ENCODE data around the gene GREB1L. TPM values are rescaled to one million over a fixed set of nuclear protein-coding genes. Genes with fewer than 3 reads are reported as not detected.

The GREB1L gene
- total RNA-seq, 1 experiment from 2014 or later, result 0.26 TPM

DNA sequence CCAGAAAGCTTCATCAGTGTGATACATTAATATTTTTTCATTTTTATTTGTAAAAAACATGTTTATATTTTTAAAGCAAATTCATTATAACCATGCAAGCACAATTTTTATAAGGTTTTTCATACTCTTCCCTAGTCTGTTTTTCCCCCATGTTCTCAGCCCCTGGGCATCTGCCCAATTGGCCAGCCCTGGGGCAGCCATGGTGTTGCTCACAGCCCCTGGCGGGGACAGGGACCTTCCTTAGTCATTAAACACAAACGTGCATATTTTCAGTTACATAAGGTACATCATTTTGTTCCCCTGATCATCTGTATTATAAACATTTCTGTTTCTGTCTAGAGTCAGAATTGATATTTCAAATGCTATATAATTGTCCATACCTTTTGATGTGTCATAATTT lies 208.5 kb downstream of the GREB1L start (continued):
- TF ChIP-seq MXD4 (CRISPR knock-in tag; IDR thresholded peaks at IDR 0.05; ENCODE audit: borderline replicate concordance), result no peak
- TF ChIP-seq TEAD4 (CRISPR knock-in tag; IDR thresholded peaks at IDR 0.05), result no peak

DNA sequence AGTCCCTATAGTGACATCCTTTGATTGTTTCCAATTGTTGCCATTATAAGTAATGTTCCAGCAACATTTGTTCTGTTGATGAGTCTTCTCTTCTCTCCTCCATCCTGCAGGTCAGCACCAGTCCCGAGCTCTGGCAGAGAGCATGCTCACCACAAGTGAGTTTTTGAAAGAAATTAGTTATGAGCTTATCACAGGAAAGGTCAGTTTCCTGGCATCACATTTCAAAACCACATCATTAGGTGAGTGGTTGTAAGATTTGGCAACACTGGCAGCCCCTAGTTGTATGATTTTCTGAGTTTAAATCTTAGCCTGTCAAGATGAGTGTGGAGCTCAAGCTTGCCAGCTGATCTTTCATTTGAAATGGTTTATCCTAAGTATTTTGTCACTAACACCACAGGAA lies 208.9 kb downstream of the GREB1L start:
- no peak for TF ChIP-seq SMAD3 (CRISPR knock-in tag; IDR thresholded peaks at IDR 0.05; ENCODE audit: borderline replicate concordance)
- TF ChIP-seq NFE2L1 (CRISPR knock-in tag; IDR thresholded peaks at IDR 0.05), result no peak
- no peak for TF ChIP-seq ZNF219 (CRISPR knock-in tag; IDR thresholded peaks at IDR 0.05; ENCODE audit: borderline replicate concordance)
- TF ChIP-seq ZNF396 (CRISPR knock-in tag; IDR thresholded peaks at IDR 0.05; ENCODE audit: borderline replicate concordance), result no peak
- TF ChIP-seq OVOL2 (CRISPR knock-in tag; IDR thresholded peaks at IDR 0.05; ENCODE audit: borderline replicate concordance), result no peak
- no peak for TF ChIP-seq FOXK1 (CRISPR knock-in tag; IDR thresholded peaks at IDR 0.05)
- TF ChIP-seq SMAD4 (CRISPR knock-in tag; IDR thresholded peaks at IDR 0.05), result no peak
- no peak for TF ChIP-seq TEAD4 (CRISPR knock-in tag; IDR thresholded peaks at IDR 0.05)
- no peak for TF ChIP-seq TEAD1 (CRISPR knock-in tag; IDR thresholded peaks at IDR 0.05)
- ChIA-PET CTCF (no interaction called here), POLR2A (no interaction called here)
- no peaks in the 10 kb centered on the region; the same call in 1 of the 2 replicates for H3K27me3 Mint-ChIP-seq (ENCODE audit: low read depth)
- no peak for DNase-seq (ENCODE audit: low spot score)
- peaks cover 4% of the 10 kb centered on the region for H3K4me1 Mint-ChIP-seq
- H3K4me3 Mint-ChIP-seq, result no peak overlapping the region
- no peak overlapping the region for H3K27ac Mint-ChIP-seq
- no peaks in the 10 kb centered on the region for H3K36me3 Mint-ChIP-seq
- no peaks in the 10 kb centered on the region for H3K9me3 Mint-ChIP-seq
- ATAC-seq, result no peak

- CTCF ChIA-PET, result interaction anchor here (0.6 kb wide), 1 partner anchor 270 kb away, joined by 6 read pairs; no protein-coding TSS in a partner anchor
- H3K27ac Mint-ChIP-seq, result no peak overlapping the region
These were observed 209.8 kb downstream of the GREB1L start for GRCh38 chr18:21451851-21452250.

DNA sequence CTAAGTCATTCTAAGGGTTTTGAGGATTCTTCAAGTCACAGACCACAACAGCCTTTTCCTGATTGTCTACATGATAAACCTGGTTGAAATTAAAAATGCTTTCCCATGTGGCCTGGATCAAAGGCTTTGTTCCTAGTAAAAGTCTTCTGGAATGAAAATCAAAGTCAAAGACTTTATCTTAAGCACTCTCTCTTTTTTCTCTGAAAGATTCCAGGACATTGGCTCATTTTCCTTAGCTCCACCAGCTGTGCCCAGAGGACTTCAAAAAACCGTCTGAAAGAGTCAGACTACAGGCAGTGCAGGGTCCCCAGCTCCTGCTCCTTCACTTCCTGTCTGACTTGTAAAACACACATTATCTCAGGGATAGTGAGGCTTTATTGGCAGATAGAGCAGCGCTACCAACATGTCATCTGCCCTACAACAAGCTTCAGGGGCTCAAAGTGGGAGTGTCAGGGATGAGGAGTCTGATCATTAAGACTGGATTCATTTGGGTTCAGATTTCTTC lies 210.3 kb downstream of the GREB1L start:
- H3K4me3 Mint-ChIP-seq, result no peak overlapping the region
- CTCF ChIA-PET, result interaction anchor here (0.6 kb wide), 1 partner anchor 280 kb away, joined by 4 read pairs; no protein-coding TSS in a partner anchor
- no peaks in the 10 kb centered on the region for H3K9me3 Mint-ChIP-seq
- peaks cover 4% of the 10 kb centered on the region for H3K4me1 Mint-ChIP-seq
- no peak for DNase-seq (ENCODE audit: low spot score)
- no peak overlapping the region for H3K27ac Mint-ChIP-seq
- no peaks in the 10 kb centered on the region; the same call in 1 of the 2 replicates for H3K27me3 Mint-ChIP-seq (ENCODE audit: low read depth)
- no peak for ATAC-seq
- no peaks in the 10 kb centered on the region for H3K36me3 Mint-ChIP-seq
- POLR2A ChIA-PET, result no interaction called here
- no peak for TF ChIP-seq NFYB (CRISPR knock-in tag; conservative IDR thresholded peaks at IDR 0.05; ENCODE audit: low read depth)
- TF ChIP-seq JUN (CRISPR knock-in tag; IDR thresholded peaks at IDR 0.05), result no peak
- no peak for TF ChIP-seq HMGXB4 (CRISPR knock-in tag; IDR thresholded peaks at IDR 0.05)
- no peak for TF ChIP-seq ZNF396 (CRISPR knock-in tag; IDR thresholded peaks at IDR 0.05; ENCODE audit: borderline replicate concordance)
- TF ChIP-seq, protein P1, sequence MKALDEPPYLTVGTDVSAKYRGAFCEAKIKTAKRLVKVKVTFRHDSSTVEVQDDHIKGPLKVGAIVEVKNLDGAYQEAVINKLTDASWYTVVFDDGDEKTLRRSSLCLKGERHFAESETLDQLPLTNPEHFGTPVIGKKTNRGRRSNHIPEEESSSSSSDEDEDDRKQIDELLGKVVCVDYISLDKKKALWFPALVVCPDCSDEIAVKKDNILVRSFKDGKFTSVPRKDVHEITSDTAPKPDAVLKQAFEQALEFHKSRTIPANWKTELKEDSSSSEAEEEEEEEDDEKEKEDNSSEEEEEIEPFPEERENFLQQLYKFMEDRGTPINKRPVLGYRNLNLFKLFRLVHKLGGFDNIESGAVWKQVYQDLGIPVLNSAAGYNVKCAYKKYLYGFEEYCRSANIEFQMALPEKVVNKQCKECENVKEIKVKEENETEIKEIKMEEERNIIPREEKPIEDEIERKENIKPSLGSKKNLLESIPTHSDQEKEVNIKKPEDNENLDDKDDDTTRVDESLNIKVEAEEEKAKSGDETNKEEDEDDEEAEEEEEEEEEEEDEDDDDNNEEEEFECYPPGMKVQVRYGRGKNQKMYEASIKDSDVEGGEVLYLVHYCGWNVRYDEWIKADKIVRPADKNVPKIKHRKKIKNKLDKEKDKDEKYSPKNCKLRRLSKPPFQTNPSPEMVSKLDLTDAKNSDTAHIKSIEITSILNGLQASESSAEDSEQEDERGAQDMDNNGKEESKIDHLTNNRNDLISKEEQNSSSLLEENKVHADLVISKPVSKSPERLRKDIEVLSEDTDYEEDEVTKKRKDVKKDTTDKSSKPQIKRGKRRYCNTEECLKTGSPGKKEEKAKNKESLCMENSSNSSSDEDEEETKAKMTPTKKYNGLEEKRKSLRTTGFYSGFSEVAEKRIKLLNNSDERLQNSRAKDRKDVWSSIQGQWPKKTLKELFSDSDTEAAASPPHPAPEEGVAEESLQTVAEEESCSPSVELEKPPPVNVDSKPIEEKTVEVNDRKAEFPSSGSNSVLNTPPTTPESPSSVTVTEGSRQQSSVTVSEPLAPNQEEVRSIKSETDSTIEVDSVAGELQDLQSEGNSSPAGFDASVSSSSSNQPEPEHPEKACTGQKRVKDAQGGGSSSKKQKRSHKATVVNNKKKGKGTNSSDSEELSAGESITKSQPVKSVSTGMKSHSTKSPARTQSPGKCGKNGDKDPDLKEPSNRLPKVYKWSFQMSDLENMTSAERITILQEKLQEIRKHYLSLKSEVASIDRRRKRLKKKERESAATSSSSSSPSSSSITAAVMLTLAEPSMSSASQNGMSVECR (CRISPR knock-in tag; IDR thresholded peaks at IDR 0.05; ENCODE audit: borderline replicate concordance), result no peak
- TF ChIP-seq, protein P2, sequence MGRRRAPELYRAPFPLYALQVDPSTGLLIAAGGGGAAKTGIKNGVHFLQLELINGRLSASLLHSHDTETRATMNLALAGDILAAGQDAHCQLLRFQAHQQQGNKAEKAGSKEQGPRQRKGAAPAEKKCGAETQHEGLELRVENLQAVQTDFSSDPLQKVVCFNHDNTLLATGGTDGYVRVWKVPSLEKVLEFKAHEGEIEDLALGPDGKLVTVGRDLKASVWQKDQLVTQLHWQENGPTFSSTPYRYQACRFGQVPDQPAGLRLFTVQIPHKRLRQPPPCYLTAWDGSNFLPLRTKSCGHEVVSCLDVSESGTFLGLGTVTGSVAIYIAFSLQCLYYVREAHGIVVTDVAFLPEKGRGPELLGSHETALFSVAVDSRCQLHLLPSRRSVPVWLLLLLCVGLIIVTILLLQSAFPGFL (CRISPR knock-in tag; IDR thresholded peaks at IDR 0.05; ENCODE audit: borderline replicate concordance), result no peak
- TF ChIP-seq NFE2L1 (CRISPR knock-in tag; IDR thresholded peaks at IDR 0.05), result no peak
- TF ChIP-seq, protein P3, sequence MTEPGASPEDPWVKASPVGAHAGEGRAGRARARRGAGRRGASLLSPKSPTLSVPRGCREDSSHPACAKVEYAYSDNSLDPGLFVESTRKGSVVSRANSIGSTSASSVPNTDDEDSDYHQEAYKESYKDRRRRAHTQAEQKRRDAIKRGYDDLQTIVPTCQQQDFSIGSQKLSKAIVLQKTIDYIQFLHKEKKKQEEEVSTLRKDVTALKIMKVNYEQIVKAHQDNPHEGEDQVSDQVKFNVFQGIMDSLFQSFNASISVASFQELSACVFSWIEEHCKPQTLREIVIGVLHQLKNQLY (CRISPR knock-in tag; IDR thresholded peaks at IDR 0.05), result no peak

More at GRCh38 chr18:21451851-21452250, 209.8 kb downstream of the GREB1L start:
- ATAC-seq (no peak), DNase-seq (ENCODE audit: low spot score) (no peak)
- H3K4me3 Mint-ChIP-seq, result no peak overlapping the region
- POLR2A ChIA-PET, result no interaction called here
- TF ChIP-seq, protein P4, sequence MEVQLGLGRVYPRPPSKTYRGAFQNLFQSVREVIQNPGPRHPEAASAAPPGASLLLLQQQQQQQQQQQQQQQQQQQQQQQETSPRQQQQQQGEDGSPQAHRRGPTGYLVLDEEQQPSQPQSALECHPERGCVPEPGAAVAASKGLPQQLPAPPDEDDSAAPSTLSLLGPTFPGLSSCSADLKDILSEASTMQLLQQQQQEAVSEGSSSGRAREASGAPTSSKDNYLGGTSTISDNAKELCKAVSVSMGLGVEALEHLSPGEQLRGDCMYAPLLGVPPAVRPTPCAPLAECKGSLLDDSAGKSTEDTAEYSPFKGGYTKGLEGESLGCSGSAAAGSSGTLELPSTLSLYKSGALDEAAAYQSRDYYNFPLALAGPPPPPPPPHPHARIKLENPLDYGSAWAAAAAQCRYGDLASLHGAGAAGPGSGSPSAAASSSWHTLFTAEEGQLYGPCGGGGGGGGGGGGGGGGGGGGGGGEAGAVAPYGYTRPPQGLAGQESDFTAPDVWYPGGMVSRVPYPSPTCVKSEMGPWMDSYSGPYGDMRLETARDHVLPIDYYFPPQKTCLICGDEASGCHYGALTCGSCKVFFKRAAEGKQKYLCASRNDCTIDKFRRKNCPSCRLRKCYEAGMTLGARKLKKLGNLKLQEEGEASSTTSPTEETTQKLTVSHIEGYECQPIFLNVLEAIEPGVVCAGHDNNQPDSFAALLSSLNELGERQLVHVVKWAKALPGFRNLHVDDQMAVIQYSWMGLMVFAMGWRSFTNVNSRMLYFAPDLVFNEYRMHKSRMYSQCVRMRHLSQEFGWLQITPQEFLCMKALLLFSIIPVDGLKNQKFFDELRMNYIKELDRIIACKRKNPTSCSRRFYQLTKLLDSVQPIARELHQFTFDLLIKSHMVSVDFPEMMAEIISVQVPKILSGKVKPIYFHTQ (CRISPR knock-in tag; IDR thresholded peaks at IDR 0.05), result no peak
- TF ChIP-seq CREB1 (CRISPR knock-in tag; IDR thresholded peaks at IDR 0.05) (no peak), ZNF317 (CRISPR knock-in tag; IDR thresholded peaks at IDR 0.05; ENCODE audit: borderline replicate concordance, low read depth) (no peak)
- H3K27me3 Mint-ChIP-seq (ENCODE audit: low read depth), result no peaks in the 10 kb centered on the region; the same call in 1 of the 2 replicates
- no peaks in the 10 kb centered on the region for H3K9me3 Mint-ChIP-seq
- peaks cover 4% of the 10 kb centered on the region for H3K4me1 Mint-ChIP-seq
- no peaks in the 10 kb centered on the region for H3K36me3 Mint-ChIP-seq

Measured in WTC11 (cell line).